Small intestine (tissue), 7 donors: ENCODE measurements around the gene HIGD2A. TPM values are rescaled to one million over a fixed set of nuclear protein-coding genes. Genes with fewer than 3 reads are reported as not detected.

Source experiments
- DNase-seq, 2 donors: peaks; one replicate each; pipeline versions ENCODE4 v3.0.0 to v3.0.0-alpha.2; 2013
- FAIRE-seq: peaks from 2 replicates; lab custom pipeline; 2012; peaks lifted over from hg19 to GRCh38; lab: Jason Lieb, UNC
- H3K27ac ChIP-seq, 3 donors: one replicate each; pipeline ENCODE4 v1.5.1; 2013; ENCODE audit warnings: low read length in 2 of 3, mild to moderate bottlenecking in 2 of 3, control low read depth in 1 of 3, inconsistent platforms in 1 of 3, low read depth in 1 of 3, moderate library complexity in 1 of 3
- H3K27me3 ChIP-seq, 3 donors: one replicate each; pipeline ENCODE4 v1.6.1; 2013; ENCODE audit warnings: low read length in 3 of 3, inconsistent platforms in 1 of 3; ENCODE audit not compliant: control insufficient read depth in 3 of 3, insufficient read depth in 3 of 3
- H3K36me3 ChIP-seq, 3 donors: one replicate each; pipeline ENCODE4 v1.6.1; 2013; ENCODE audit warnings: low read length in 3 of 3, inconsistent platforms in 1 of 3, low read depth in 1 of 3, mild to moderate bottlenecking in 1 of 3, moderate library complexity in 1 of 3; ENCODE audit not compliant: control insufficient read depth in 3 of 3, insufficient read depth in 2 of 3
- H3K4me1 ChIP-seq, 3 donors: one replicate each; pipeline ENCODE4 v1.6.1; 2013; ENCODE audit warnings: low read length in 2 of 3, inconsistent platforms in 1 of 3, low read depth in 1 of 3, mild to moderate bottlenecking in 1 of 3, moderate library complexity in 1 of 3; ENCODE audit not compliant: control insufficient read depth in 3 of 3, insufficient read depth in 2 of 3
- H3K4me3 ChIP-seq, 3 donors: one replicate each; pipeline ENCODE4 v1.5.1; 2013; ENCODE audit warnings: low read length in 3 of 3, control low read depth in 1 of 3, inconsistent platforms in 1 of 3, low read depth in 1 of 3, mild to moderate bottlenecking in 1 of 3, moderate library complexity in 1 of 3
- H3K9me3 ChIP-seq, 2 donors: one replicate each; pipeline ENCODE4 v1.6.1; 2013; ENCODE audit warnings: low read depth in 1 of 2, low read length in 1 of 2; ENCODE audit not compliant: control insufficient read depth in 2 of 2, insufficient read depth in 1 of 2
- WGBS, 3 donors: extraction: QIAGEN DNeasy Blood & Tissue Kit; methylation state at CpG; one replicate each; pipeline ENCODE4 v1.1.7; 2013; 5-methylcytosine and 5-hydroxymethylcytosine counted together
- polyA plus RNA-seq, 4 donors: library from polyadenylated mRNA; stranded (reverse) in 3 of 4; unstranded in 1 of 4; fragments of 200-250 nt in 3 of 4; fragments of 120-200 nt in 1 of 4; gene quantifications; one replicate each; pipeline versions ENCODE4 v1.2.1 to v1.2.3, GENCODE V29; 2013
- donor health status: healthy with polysubstance abuse.
- donor health status: control.
- donor health status: control.
- donor health status: Bipolar disorder and iron deficiency.
- donor health status: healthy.

Gene HIGD2A
- polyA plus RNA-seq, 4 donors, result 116 to 343 (median 270) TPM

DNA sequence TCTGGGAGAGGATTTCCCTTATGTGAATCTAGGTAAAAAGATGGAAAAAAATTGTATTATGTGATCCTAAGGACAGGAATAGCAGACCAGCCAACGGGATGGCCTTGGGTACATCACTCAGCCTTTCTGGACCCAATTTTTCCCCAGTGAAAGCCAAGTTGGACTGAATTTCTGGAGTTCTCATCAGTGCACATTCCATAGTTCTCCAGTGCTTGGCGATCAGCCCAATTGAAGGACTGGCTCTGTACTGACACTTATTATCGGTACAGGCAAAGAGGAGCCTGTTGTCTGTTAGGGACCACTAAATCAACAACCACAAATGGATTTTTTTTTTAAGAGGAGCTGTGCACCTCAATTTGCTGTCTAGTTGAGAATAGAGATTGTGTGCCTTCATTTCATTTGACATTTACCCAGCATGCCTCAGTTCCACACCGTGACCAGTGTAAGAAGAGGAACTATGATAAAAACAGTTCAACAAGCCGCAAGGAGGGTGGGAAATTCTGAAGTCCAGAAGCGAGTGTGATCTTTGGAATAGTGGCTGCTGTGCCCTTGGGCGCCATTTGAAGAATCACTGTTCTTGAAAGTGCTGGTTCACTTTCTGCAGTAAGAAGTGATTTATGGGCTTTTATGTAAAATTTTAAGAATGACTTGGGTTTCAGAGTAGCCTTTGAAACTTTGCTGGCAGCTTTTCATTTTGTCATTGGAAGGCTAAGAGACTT lies 15.3 kb upstream of the HIGD2A start:
- H3K4me1 ChIP-seq, result no peaks in the 10 kb centered on the region
- H3K9me3 ChIP-seq, result no peaks in the 10 kb centered on the region
- H3K27ac ChIP-seq, result no peak overlapping the region
- no peak overlapping the region for H3K4me3 ChIP-seq
- DNase-seq (peak in 1 of 2 donors; percentile 20), FAIRE-seq (no peak)
- peaks cover 0 to 8% (median 2%) of the 10 kb centered on the region in 3 donors for H3K36me3 ChIP-seq
- no peaks in the 10 kb centered on the region for H3K27me3 ChIP-seq
- 70 to 81% (median 76%) methylated on average over 7 of the region's 7 CpGs for WGBS, 3 donors

GRCh38 chr5:176379881-176380280 lies 8.7 kb upstream of the HIGD2A start:
- H3K36me3 ChIP-seq, result peaks cover 8 to 43% (median 16%) of the 10 kb centered on the region in 3 donors
- H3K9me3 ChIP-seq, result no peaks in the 10 kb centered on the region
- DNase-seq (no peak), FAIRE-seq (no peak)
- WGBS, 3 donors, result 81 to 93% (median 84%) methylated on average over 3 of the region's 3 CpGs
- no peak overlapping the region for H3K4me3 ChIP-seq
- H3K27me3 ChIP-seq, result no peaks in the 10 kb centered on the region
- no peaks in the 10 kb centered on the region for H3K4me1 ChIP-seq
- H3K27ac ChIP-seq, result no peak overlapping the region

DNA sequence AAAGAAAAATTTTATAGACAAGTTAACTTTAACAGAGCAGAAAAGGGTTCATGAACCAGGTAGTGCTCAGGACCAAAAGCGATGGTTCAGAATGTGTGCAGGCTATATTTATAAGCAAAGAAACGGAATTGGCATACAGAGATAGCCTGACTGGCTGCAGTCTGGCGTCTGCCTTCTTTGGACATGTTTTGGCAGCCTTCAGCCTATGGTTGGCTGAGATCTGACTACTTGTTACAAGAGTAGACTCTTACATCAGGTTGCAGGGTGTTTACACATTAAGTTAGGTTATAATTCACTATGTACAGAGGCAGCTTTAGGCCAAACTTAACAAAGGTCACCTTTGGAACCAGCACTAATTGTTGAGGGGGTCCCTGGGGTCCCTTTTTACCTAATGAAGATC lies 7.1 kb upstream of the HIGD2A start:
- Histone ChIP-seq H3K27ac (no peak overlapping the region), H3K4me3 (no peak overlapping the region), H3K9me3 (no peaks in the 10 kb centered on the region), H3K27me3 (no peaks in the 10 kb centered on the region), H3K4me1 (no peaks in the 10 kb centered on the region), H3K36me3 (peaks cover 9 to 51% (median 19%) of the 10 kb centered on the region in 3 donors)
- 84 to 94% (median 85%) methylated on average over 3 of the region's 3 CpGs for WGBS, 3 donors
- no peak for FAIRE-seq
- no peak for DNase-seq

- Histone ChIP-seq H3K9me3 (no peaks in the 10 kb centered on the region), H3K36me3 (peaks cover 9 to 53% (median 21%) of the 10 kb centered on the region in 3 donors), H3K4me3 (no peak overlapping the region), H3K27ac (no peak overlapping the region), H3K4me1 (peaks cover 0 to 2% (median 2%) of the 10 kb centered on the region in 3 donors), H3K27me3 (no peaks in the 10 kb centered on the region)
- FAIRE-seq, result no peak
- WGBS, 3 donors, result 88 to 94% (median 92%) methylated on average over 3 of the region's 3 CpGs
- no peak for DNase-seq
These were observed 6.6 kb upstream of the HIGD2A start for GRCh38 chr5:176381979-176382378.

DNA sequence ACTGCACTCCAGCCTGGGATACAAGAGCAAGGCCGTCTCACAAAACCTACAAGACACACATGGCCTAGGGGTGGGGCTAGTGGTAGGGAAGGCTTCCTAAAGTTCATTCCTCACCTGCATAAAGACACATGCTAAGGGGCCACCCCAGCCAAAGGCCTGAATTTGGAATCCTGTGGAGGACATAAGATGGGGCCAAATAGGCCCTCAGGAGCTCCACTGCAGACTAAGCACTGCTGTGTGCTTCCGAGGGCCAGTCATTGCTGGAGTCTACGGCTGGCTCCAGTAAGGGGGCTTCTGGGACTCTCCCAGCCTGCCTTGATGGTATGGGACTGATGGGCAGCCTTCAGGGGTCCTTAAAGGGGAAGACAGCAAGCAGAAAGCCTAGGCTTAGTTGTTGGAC lies 5.8 kb upstream of the HIGD2A start:
- no peak for DNase-seq
- peaks cover 9 to 53% (median 21%) of the 10 kb centered on the region in 3 donors for H3K36me3 ChIP-seq
- peaks cover 4 to 9% (median 5%) of the 10 kb centered on the region in 3 donors for H3K4me1 ChIP-seq
- H3K27ac ChIP-seq, result no peak overlapping the region
- 76 to 96% (median 90%) methylated on average over 3 of the region's 3 CpGs for WGBS, 3 donors
- H3K27me3 ChIP-seq, result no peaks in the 10 kb centered on the region
- no peaks in the 10 kb centered on the region for H3K9me3 ChIP-seq
- FAIRE-seq, result no peak
- H3K4me3 ChIP-seq, result no peak overlapping the region

DNA sequence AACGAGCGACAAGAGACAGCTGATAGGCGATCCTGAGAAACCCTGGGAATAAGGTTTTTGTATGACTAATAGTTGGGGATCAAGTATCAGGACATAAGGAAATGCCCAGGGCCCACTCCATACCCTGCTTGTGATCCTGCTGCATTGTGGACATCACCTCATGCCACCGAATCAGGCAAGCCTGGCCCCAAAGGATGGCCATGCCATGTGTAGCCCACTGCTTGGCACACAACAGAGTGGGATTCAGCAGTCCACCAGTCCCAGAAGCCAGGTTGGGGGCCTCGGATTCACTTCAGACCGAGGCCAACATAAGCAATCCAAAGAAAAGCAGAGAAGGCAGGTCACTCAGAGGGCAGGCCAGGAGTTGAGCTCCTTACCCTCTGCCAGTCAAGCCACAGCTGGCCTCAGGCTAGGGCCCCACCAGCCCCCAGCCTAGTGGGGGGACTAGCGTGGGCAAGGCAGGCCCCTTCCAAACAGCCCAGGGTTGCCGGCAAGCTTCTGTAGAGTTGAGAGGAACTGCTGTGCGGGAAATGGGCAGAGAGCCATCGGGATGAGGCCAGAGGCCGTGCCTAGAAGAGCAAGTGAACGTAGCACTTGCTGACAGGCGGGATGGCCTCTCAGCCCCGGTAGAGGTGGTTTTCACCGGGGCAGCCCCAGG lies 5.2 kb upstream of the HIGD2A start:
- 85 to 94% (median 92%) methylated on average over 15 of the region's 15 CpGs for WGBS, 3 donors
- DNase-seq (no peak), FAIRE-seq (no peak)
- Histone ChIP-seq H3K9me3 (no peaks in the 10 kb centered on the region), H3K4me1 (peaks cover 4 to 9% (median 5%) of the 10 kb centered on the region in 3 donors), H3K4me3 (no peak overlapping the region), H3K27ac (no peak overlapping the region), H3K36me3 (peaks cover 9 to 53% (median 21%) of the 10 kb centered on the region in 3 donors), H3K27me3 (no peaks in the 10 kb centered on the region)

GRCh38 chr5:176383961-176384360 lies 4.6 kb upstream of the HIGD2A start:
- Histone ChIP-seq H3K4me1 (peaks cover 4 to 9% (median 5%) of the 10 kb centered on the region in 3 donors), H3K27ac (no peak overlapping the region), H3K36me3 (peaks cover 9 to 53% (median 21%) of the 10 kb centered on the region in 3 donors), H3K9me3 (no peaks in the 10 kb centered on the region), H3K27me3 (no peaks in the 10 kb centered on the region), H3K4me3 (no peak overlapping the region)
- no peak for DNase-seq
- FAIRE-seq, result no peak
- WGBS, 3 donors, result 84 to 88% (median 86%) methylated on average over 9 of the region's 9 CpGs

- WGBS, 3 donors, result 92 to 97% (median 93%) methylated on average over 8 of the region's 8 CpGs
- FAIRE-seq, result no peak
- H3K36me3 ChIP-seq, result peaks cover 9 to 53% (median 21%) of the 10 kb centered on the region in 3 donors
These were observed 4.1 kb upstream of the HIGD2A start for GRCh38 chr5:176384366-176384930.

More at GRCh38 chr5:176384366-176384930, 4.1 kb upstream of the HIGD2A start:
- Histone ChIP-seq H3K4me3 (no peak overlapping the region), H3K9me3 (no peaks in the 10 kb centered on the region), H3K27ac (no peak overlapping the region), H3K4me1 (peaks cover 4 to 9% (median 5%) of the 10 kb centered on the region in 3 donors), H3K27me3 (no peaks in the 10 kb centered on the region)
- no peak for DNase-seq
